Sigmoid colon (tissue), 4 donors: ENCODE data around the gene KRTDAP.

Experiments
- CTCF ChIP-seq, 4 experiments: fragments of 450-650 bp in 3 of 4; fragments of 200-600 bp in 1 of 4; IDR thresholded peaks; one replicate each; pipeline ENCODE4 v1.5.1; 2016 to 2019; ENCODE audit warnings: antibody characterized with exemption in 4 of 4, mild to moderate bottlenecking in 3 of 4, moderate library complexity in 2 of 4
- EP300 ChIP-seq, 4 donors: sonication (generic); formaldehyde crosslinking; IDR thresholded peaks; one replicate each; pipeline ENCODE4 v1.6.1; 2017; ENCODE audit warnings: antibody characterized with exemption in 4 of 4
- POLR2AphosphoS5 ChIP-seq, 4 donors: sonication (generic); formaldehyde crosslinking; IDR thresholded peaks; one replicate each; pipeline ENCODE4 v1.6.1; 2017; ENCODE audit warnings: antibody characterized with exemption in 4 of 4

- TF ChIP-seq CTCF (IDR thresholded peaks at IDR 0.05) = no peak
- TF ChIP-seq EP300 (IDR thresholded peaks at IDR 0.05) = no peak
- TF ChIP-seq POLR2AphosphoS5 (IDR thresholded peaks at IDR 0.05) = no peak
Measured at GRCh38 chr19:35490364-35490763, at the start of gene KRTDAP.
